ENCODE results near the gene SLC12A4. TPM values are rescaled to one million over a fixed set of nuclear protein-coding genes. Genes with fewer than 3 reads are reported as not detected.

SLC12A4 gene
- total RNA-seq, 4 donors from 2014 or later = 82.0 to 127 (median 101) TPM

- peaks cover 0 to 55% (median 6%) of the 10 kb centered on the region in 3 donors for H3K36me3 ChIP-seq
- TF ChIP-seq EP300 (IDR thresholded peaks at IDR 0.05) (no peak), CTCF (IDR thresholded peaks at IDR 0.05) (no peak), POLR2A (IDR thresholded peaks at IDR 0.05) (no peak)
- no peaks in the 10 kb centered on the region for H3K9me3 ChIP-seq
- H3K4me1 ChIP-seq = peaks cover 0 to 54% (median 4%) of the 10 kb centered on the region in 4 donors
- DNase-seq (ENCODE audit: low spot score in 2 of 2) = no peak
- no peak overlapping the region for H3K27ac ChIP-seq
- H3K4me3 ChIP-seq = no peak overlapping the region
- 81 to 82% methylated on average over 7 of the region's 7 CpGs for WGBS, 2 donors
- no peaks in the 10 kb centered on the region for H3K27me3 ChIP-seq
These were observed 53.5 kb downstream of the SLC12A4 start for GRCh38 chr16:67914758-67915495.

DNA sequence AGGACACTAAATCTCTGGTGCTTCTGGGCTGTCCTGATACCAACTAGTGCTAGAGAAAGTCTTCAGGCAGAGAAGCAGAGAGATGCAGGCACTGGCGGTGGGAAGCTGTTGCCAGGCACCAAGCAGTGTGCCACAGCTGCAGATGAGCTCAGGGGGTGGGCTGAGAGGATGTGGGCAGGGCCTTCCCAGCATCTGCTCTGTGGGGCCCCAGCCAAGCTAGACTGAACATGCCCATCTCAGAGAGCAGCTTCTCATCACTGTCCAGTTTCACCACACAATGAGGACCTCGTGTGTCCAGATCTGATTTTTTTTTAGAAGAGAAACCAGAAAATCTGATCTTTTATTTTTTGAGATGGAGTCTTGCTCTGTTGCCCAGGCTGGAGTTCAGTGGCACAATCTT lies 58.3 kb downstream of the SLC12A4 start:
- peaks cover 0 to 14% (median 0%) of the 10 kb centered on the region in 4 donors for H3K4me1 ChIP-seq
- no peak overlapping the region for H3K4me3 ChIP-seq
- H3K9me3 ChIP-seq = no peaks in the 10 kb centered on the region
- no peak overlapping the region for H3K27ac ChIP-seq
- peaks cover 0 to 62% (median 14%) of the 10 kb centered on the region in 3 donors for H3K36me3 ChIP-seq
- no peaks in the 10 kb centered on the region for H3K27me3 ChIP-seq
- WGBS, 2 donors = 57 to 63% methylated on average over 2 of the region's 2 CpGs
- DNase-seq (ENCODE audit: low spot score in 2 of 2) = no peak
- TF ChIP-seq POLR2A (IDR thresholded peaks at IDR 0.05) (no peak), EP300 (IDR thresholded peaks at IDR 0.05) (no peak), CTCF (IDR thresholded peaks at IDR 0.05) (no peak)

DNA sequence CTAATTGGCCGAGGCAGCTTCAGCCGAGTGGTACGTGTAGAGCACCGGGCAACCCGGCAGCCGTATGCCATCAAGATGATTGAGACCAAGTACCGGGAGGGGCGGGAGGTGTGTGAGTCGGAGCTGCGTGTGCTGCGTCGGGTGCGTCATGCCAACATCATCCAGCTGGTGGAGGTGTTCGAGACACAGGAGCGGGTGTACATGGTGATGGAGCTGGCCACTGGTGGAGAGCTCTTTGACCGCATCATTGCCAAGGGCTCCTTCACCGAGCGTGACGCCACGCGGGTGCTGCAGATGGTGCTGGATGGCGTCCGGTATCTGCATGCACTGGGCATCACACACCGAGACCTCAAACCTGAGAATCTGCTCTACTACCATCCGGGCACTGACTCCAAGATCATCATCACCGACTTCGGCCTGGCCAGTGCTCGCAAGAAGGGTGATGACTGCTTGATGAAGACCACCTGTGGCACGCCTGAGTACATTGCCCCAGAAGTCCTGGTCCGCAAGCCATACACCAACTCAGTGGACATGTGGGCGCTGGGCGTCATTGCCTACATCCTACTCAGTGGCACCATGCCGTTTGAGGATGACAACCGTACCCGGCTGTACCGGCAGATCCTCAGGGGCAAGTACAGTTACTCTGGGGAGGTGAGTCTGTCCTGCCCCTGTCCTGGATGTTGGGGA lies 59.2 kb downstream of the SLC12A4 start:
- Histone ChIP-seq H3K36me3 (peaks cover 0 to 54% (median 14%) of the 10 kb centered on the region in 3 donors), H3K4me1 (peaks cover 0 to 9% (median 0%) of the 10 kb centered on the region in 4 donors), H3K4me3 (no peak overlapping the region), H3K27ac (no peak overlapping the region), H3K27me3 (no peaks in the 10 kb centered on the region), H3K9me3 (no peaks in the 10 kb centered on the region)
- WGBS, 2 donors = 95% methylated on average over 33 to 36 of the region's 36 CpGs
- no peak for DNase-seq (ENCODE audit: low spot score in 2 of 2)
- TF ChIP-seq POLR2A (IDR thresholded peaks at IDR 0.05) (no peak), CTCF (IDR thresholded peaks at IDR 0.05) (no peak), EP300 (IDR thresholded peaks at IDR 0.05) (no peak)

DNA sequence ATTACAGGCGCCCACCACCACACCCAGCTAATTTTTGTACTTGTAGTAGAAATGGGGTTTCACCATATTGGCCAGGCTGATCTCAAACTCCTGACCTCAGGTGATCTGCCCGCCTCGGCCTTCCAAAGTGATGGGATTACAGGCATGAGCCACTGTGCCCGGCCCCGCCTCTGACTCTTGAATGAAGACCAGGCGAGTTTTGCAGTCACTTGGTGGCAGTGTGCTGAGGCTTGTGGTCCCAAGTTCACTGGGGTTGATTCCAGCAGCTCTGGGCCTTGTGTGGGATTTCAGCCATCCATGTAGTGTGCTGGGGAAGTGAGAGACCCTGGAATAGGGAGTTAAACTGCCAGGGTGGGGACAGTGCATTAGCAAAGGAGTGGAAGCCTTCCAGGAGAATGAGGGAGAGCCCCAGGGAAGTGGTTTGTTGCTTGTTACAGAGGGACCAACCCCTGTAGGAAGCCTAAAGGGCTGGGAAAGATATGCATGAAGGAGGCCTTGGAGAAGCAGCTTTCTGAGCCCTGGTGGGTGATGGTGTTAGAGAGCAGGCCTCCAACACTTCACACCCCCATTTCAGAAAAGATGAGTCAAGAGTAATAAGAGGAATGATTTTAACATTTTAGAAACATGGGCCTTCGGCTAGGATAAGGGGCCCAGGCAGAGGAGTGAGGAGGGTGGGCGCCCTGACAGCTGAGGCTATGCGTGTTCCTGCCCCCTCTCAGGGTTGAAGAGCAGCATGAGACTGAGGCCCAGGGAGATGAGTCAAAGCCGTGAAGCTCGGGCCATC lies 60.8 kb downstream of the SLC12A4 start:
- 85 to 89% methylated on average over 11 of the region's 11 CpGs for WGBS, 2 donors
- Histone ChIP-seq H3K27ac (no peak overlapping the region), H3K27me3 (no peaks in the 10 kb centered on the region), H3K4me1 (peaks cover 0 to 9% (median 0%) of the 10 kb centered on the region in 4 donors), H3K36me3 (peaks cover 0 to 62% (median 19%) of the 10 kb centered on the region in 3 donors), H3K9me3 (no peaks in the 10 kb centered on the region), H3K4me3 (no peak overlapping the region)
- DNase-seq (ENCODE audit: low spot score in 2 of 2) = no peak
- TF ChIP-seq EP300 (IDR thresholded peaks at IDR 0.05) (no peak), POLR2A (IDR thresholded peaks at IDR 0.05) (no peak), CTCF (IDR thresholded peaks at IDR 0.05) (no peak)

All from tibial nerve (tissue), 4 donors.